GM23338 (cell line): ENCODE results near the gene RNF217.

Experiments used
- EZH2 ChIP-seq: fragments of 200-600 bp; sonication (generic); IDR thresholded peaks from one replicate; pipeline ENCODE4 v1.8.0; 2017; ENCODE audit warnings: antibody characterized with exemption, mild to moderate bottlenecking, low read depth; ENCODE audit not compliant: unreplicated experiment
- EZH2phosphoT487 ChIP-seq: fragments of 200-600 bp; sonication (generic); IDR thresholded peaks from one replicate; pipeline ENCODE4 v1.8.1; 2018; ENCODE audit warnings: antibody characterized with exemption; ENCODE audit not compliant: unreplicated experiment
- NANOG ChIP-seq: IDR thresholded peaks from 2 replicates; pipeline ENCODE4 v1.6.1; 2016; ENCODE audit warnings: antibody characterized with exemption, borderline replicate concordance
- POLR2AphosphoS5 ChIP-seq: IDR thresholded peaks from 2 replicates; pipeline ENCODE4 v1.6.1; 2016; ENCODE audit warnings: antibody characterized with exemption, low read depth
- TF ChIP-seq, protein P1 (sequence below), 2 experiments: fragments of 200-600 bp in 1 of 2; sonication (generic) in 1 of 2; conservative IDR thresholded peaks; 2 replicates each; pipeline versions ENCODE4 v1.5.1 to v1.6.1; 2016 to 2017; ENCODE audit warnings: antibody characterized with exemption in 2 of 2, low read depth in 2 of 2, mild to moderate bottlenecking in 2 of 2, moderate library complexity in 1 of 2
- TF ChIP-seq, protein P2 (sequence below): IDR thresholded peaks from one replicate; pipeline ENCODE4 v1.6.1; 2018; ENCODE audit warnings: antibody characterized with exemption; ENCODE audit not compliant: unreplicated experiment
- TF ChIP-seq, protein P3 (sequence below): IDR thresholded peaks from 2 replicates; pipeline ENCODE4 v1.6.1; 2016; ENCODE audit warnings: antibody characterized with exemption

DNA sequence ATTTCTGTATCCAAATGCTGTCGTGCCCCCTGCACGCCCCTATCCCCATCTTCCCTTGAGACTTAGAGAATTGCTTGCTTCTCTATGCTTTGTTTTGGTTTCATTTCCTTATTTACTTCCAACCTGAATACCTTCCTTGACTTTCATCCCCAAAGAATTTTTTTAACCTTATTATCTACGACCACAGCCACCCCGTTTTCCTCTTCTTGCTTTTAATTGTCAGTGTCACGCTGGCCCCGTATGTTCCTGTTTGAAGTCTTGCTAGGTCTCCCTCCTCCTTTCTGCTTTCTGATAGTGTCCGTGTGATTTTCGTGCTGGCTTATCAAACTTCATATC lies 40.1 kb downstream of the RNF217 start:
- TF ChIP-seq, protein P1, sequence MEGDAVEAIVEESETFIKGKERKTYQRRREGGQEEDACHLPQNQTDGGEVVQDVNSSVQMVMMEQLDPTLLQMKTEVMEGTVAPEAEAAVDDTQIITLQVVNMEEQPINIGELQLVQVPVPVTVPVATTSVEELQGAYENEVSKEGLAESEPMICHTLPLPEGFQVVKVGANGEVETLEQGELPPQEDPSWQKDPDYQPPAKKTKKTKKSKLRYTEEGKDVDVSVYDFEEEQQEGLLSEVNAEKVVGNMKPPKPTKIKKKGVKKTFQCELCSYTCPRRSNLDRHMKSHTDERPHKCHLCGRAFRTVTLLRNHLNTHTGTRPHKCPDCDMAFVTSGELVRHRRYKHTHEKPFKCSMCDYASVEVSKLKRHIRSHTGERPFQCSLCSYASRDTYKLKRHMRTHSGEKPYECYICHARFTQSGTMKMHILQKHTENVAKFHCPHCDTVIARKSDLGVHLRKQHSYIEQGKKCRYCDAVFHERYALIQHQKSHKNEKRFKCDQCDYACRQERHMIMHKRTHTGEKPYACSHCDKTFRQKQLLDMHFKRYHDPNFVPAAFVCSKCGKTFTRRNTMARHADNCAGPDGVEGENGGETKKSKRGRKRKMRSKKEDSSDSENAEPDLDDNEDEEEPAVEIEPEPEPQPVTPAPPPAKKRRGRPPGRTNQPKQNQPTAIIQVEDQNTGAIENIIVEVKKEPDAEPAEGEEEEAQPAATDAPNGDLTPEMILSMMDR (conservative IDR thresholded peaks at IDR 0.05; ENCODE audit: low read depth in 2 of 2), result no peak
- TF ChIP-seq NANOG, result no peak
- TF ChIP-seq EZH2, result no peak
- TF ChIP-seq, protein P2, sequence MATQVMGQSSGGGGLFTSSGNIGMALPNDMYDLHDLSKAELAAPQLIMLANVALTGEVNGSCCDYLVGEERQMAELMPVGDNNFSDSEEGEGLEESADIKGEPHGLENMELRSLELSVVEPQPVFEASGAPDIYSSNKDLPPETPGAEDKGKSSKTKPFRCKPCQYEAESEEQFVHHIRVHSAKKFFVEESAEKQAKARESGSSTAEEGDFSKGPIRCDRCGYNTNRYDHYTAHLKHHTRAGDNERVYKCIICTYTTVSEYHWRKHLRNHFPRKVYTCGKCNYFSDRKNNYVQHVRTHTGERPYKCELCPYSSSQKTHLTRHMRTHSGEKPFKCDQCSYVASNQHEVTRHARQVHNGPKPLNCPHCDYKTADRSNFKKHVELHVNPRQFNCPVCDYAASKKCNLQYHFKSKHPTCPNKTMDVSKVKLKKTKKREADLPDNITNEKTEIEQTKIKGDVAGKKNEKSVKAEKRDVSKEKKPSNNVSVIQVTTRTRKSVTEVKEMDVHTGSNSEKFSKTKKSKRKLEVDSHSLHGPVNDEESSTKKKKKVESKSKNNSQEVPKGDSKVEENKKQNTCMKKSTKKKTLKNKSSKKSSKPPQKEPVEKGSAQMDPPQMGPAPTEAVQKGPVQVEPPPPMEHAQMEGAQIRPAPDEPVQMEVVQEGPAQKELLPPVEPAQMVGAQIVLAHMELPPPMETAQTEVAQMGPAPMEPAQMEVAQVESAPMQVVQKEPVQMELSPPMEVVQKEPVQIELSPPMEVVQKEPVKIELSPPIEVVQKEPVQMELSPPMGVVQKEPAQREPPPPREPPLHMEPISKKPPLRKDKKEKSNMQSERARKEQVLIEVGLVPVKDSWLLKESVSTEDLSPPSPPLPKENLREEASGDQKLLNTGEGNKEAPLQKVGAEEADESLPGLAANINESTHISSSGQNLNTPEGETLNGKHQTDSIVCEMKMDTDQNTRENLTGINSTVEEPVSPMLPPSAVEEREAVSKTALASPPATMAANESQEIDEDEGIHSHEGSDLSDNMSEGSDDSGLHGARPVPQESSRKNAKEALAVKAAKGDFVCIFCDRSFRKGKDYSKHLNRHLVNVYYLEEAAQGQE, result no peak
- TF ChIP-seq EZH2phosphoT487, result no peak
- TF ChIP-seq POLR2AphosphoS5, result no peak
- TF ChIP-seq, protein P3, sequence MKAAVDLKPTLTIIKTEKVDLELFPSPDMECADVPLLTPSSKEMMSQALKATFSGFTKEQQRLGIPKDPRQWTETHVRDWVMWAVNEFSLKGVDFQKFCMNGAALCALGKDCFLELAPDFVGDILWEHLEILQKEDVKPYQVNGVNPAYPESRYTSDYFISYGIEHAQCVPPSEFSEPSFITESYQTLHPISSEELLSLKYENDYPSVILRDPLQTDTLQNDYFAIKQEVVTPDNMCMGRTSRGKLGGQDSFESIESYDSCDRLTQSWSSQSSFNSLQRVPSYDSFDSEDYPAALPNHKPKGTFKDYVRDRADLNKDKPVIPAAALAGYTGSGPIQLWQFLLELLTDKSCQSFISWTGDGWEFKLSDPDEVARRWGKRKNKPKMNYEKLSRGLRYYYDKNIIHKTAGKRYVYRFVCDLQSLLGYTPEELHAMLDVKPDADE, result no peak
